NCI-H748 (cell line): ENCODE measurements around the gene FRMD4B.
"Not testable (repeated sequence)": the region's sequence is repeated elsewhere in the genome, so short reads cannot be mapped to it uniquely, and the experiment has no call there.

ENCODE experiments used
- DNase-seq: peaks from one replicate; lab custom pipeline; 2025; ENCODE audit not compliant: unreplicated experiment; lab: John Stamatoyannopoulos, UW

Gene FRMD4B

GRCh38 chr3:69325151-69325550, 60.7 kb downstream of the FRMD4B start:
- DNase-seq, result no peak

GRCh38 chr3:69324362-69325025, 61.4 kb downstream of the FRMD4B start:
- DNase-seq, result no peak

GRCh38 chr3:69323941-69324340, 61.9 kb downstream of the FRMD4B start:
- DNase-seq, result no peak

GRCh38 chr3:69322512-69322911, 63.4 kb downstream of the FRMD4B start:
- DNase-seq, result not testable (repeated sequence)

GRCh38 chr3:69322158-69322509, 63.8 kb downstream of the FRMD4B start:
- DNase-seq, result no peak

- DNase-seq, result no peak
Measured at GRCh38 chr3:69321301-69322157, 64.4 kb downstream of the FRMD4B start.

- DNase-seq, result no peak
Measured at GRCh38 chr3:69320871-69321271, 65.0 kb downstream of the FRMD4B start.

GRCh38 chr3:69319652-69320051, 66.2 kb downstream of the FRMD4B start:
- DNase-seq, result no peak

GRCh38 chr3:69318410-69318809, 67.5 kb downstream of the FRMD4B start:
- no peak for DNase-seq

GRCh38 chr3:69313251-69313650, 72.6 kb downstream of the FRMD4B start:
- no peak for DNase-seq

GRCh38 chr3:69309814-69310213, 76.1 kb downstream of the FRMD4B start:
- peak; percentile 12 for DNase-seq

GRCh38 chr3:69306239-69307185, 79.4 kb downstream of the FRMD4B start:
- peak; percentile 66 for DNase-seq

- no peak for DNase-seq
Measured at GRCh38 chr3:69305011-69305410, 80.9 kb downstream of the FRMD4B start.

- no peak for DNase-seq
Measured at GRCh38 chr3:69304396-69304795, 81.5 kb downstream of the FRMD4B start.

- no peak for DNase-seq
Measured at GRCh38 chr3:69300296-69300695, 85.6 kb downstream of the FRMD4B start.

GRCh38 chr3:69299344-69299743, 86.5 kb downstream of the FRMD4B start:
- no peak for DNase-seq

GRCh38 chr3:69297501-69297900, 88.4 kb downstream of the FRMD4B start:
- DNase-seq, result no peak

GRCh38 chr3:69296995-69297394, 88.9 kb downstream of the FRMD4B start:
- DNase-seq, result no peak

GRCh38 chr3:69294014-69294766, 91.7 kb downstream of the FRMD4B start:
- DNase-seq, result no peak

GRCh38 chr3:69292959-69293574, 92.8 kb downstream of the FRMD4B start:
- DNase-seq, result no peak
